ENCODE data around the gene IPO7. TPM values are rescaled to one million over a fixed set of nuclear protein-coding genes. Genes with fewer than 3 reads are reported as not detected.

The IPO7 gene
- total RNA-seq, 1 donor from 2014 or later: 64.8 TPM

GRCh38 chr11:9367551-9367950 is 16.9 kb upstream of the IPO7 start:
- intact Hi-C loops (cut with DNase I): no loop called here
- Histone ChIP-seq H3K4me3 (no peak overlapping the region), H3K36me3 (no peaks in the 10 kb centered on the region), H3K9me3 (no peaks in the 10 kb centered on the region), H3K27me3 (no peaks in the 10 kb centered on the region), H3K27ac (no peak overlapping the region), H3K4me1 (peaks cover 11% of the 10 kb centered on the region)
- no peak for DNase-seq (ENCODE audit: extremely low spot score in 2 of 2)
- no peak for TF ChIP-seq POLR2A (IDR thresholded peaks at IDR 0.05)
- no peak for TF ChIP-seq POLR2AphosphoS5 (IDR thresholded peaks at IDR 0.05; ENCODE audit: insufficient read depth in 1 of 2, low read depth in 1 of 2)
- TF ChIP-seq, protein P1, sequence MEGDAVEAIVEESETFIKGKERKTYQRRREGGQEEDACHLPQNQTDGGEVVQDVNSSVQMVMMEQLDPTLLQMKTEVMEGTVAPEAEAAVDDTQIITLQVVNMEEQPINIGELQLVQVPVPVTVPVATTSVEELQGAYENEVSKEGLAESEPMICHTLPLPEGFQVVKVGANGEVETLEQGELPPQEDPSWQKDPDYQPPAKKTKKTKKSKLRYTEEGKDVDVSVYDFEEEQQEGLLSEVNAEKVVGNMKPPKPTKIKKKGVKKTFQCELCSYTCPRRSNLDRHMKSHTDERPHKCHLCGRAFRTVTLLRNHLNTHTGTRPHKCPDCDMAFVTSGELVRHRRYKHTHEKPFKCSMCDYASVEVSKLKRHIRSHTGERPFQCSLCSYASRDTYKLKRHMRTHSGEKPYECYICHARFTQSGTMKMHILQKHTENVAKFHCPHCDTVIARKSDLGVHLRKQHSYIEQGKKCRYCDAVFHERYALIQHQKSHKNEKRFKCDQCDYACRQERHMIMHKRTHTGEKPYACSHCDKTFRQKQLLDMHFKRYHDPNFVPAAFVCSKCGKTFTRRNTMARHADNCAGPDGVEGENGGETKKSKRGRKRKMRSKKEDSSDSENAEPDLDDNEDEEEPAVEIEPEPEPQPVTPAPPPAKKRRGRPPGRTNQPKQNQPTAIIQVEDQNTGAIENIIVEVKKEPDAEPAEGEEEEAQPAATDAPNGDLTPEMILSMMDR (IDR thresholded peaks at IDR 0.05): no peak

GRCh38 chr11:9377036-9377435 is 7.4 kb upstream of the IPO7 start:
- no peak for DNase-seq (ENCODE audit: extremely low spot score in 2 of 2)
- Histone ChIP-seq H3K4me1 (no peaks in the 10 kb centered on the region), H3K27ac (no peak overlapping the region), H3K9me3 (no peaks in the 10 kb centered on the region), H3K36me3 (no peaks in the 10 kb centered on the region), H3K27me3 (no peaks in the 10 kb centered on the region), H3K4me3 (no peak overlapping the region)
- intact Hi-C loops (cut with DNase I): no loop called here
- TF ChIP-seq POLR2A (IDR thresholded peaks at IDR 0.05) (no peak), POLR2AphosphoS5 (IDR thresholded peaks at IDR 0.05; ENCODE audit: insufficient read depth in 1 of 2, low read depth in 1 of 2) (no peak)
- TF ChIP-seq, protein P1 (IDR thresholded peaks at IDR 0.05): no peak

DNA sequence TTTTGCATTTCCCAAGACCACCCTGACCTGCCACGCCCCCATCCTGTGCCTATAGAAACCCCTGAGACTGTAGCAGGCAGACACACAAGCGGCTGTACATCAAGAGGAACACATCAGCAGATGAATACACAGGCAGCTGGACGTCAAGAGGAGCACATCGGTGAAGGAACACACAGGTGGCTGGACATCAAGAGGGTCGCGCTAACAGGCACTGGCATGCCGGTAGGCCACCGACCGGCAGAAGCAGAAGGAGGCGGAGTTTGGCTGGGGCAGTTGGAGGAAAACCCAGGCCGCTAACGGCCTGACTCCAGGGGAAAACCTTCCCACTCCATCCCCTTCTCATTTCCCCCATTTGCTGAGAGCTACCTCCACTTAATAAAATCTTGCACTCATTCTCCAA is 5.4 kb upstream of the IPO7 start:
- Histone ChIP-seq H3K4me1 (no peaks in the 10 kb centered on the region), H3K36me3 (no peaks in the 10 kb centered on the region), H3K27me3 (no peaks in the 10 kb centered on the region), H3K9me3 (no peaks in the 10 kb centered on the region), H3K27ac (no peak overlapping the region), H3K4me3 (no peak overlapping the region)
- DNase-seq (ENCODE audit: extremely low spot score in 2 of 2): no peak
- intact Hi-C loops (cut with DNase I): no loop called here
- TF ChIP-seq POLR2AphosphoS5 (IDR thresholded peaks at IDR 0.05; ENCODE audit: insufficient read depth in 1 of 2, low read depth in 1 of 2) (no peak), POLR2A (IDR thresholded peaks at IDR 0.05) (no peak)
- TF ChIP-seq, protein P1 (IDR thresholded peaks at IDR 0.05): no peak

DNA sequence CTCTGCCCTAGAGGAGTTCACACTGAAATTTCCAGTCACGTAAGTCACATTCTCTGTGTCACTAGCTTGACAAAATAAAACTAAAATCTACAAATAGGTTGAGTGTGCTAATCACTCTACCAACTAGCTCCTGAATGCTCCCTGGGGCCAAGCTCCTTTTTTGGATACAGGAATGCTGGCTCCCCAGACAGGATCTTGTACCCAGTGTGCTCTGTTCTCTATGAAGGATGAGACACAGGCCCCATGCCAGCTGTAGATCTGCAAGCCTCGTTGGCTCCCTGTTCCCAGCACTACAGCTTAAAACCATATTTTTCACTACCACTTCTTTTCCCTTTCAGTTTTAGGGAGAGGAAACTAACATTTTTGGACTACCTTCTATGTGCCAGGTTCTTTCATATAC is 3.7 kb upstream of the IPO7 start:
- TF ChIP-seq, protein P1 (IDR thresholded peaks at IDR 0.05): no peak
- TF ChIP-seq POLR2AphosphoS5 (IDR thresholded peaks at IDR 0.05; ENCODE audit: insufficient read depth in 1 of 2, low read depth in 1 of 2) (no peak), POLR2A (IDR thresholded peaks at IDR 0.05) (no peak)
- H3K4me3 ChIP-seq: no peak overlapping the region
- no peak for DNase-seq (ENCODE audit: extremely low spot score in 2 of 2)
- intact Hi-C loops (cut with DNase I): loop anchor here (10.0 kb wide), 1 partner anchor 66 kb away; the partner anchor contains the start of gene TMEM41B
- no peaks in the 10 kb centered on the region for H3K36me3 ChIP-seq
- H3K9me3 ChIP-seq: no peaks in the 10 kb centered on the region
- peaks cover 7% of the 10 kb centered on the region for H3K4me1 ChIP-seq
- no peak overlapping the region for H3K27ac ChIP-seq
- no peaks in the 10 kb centered on the region for H3K27me3 ChIP-seq

DNA sequence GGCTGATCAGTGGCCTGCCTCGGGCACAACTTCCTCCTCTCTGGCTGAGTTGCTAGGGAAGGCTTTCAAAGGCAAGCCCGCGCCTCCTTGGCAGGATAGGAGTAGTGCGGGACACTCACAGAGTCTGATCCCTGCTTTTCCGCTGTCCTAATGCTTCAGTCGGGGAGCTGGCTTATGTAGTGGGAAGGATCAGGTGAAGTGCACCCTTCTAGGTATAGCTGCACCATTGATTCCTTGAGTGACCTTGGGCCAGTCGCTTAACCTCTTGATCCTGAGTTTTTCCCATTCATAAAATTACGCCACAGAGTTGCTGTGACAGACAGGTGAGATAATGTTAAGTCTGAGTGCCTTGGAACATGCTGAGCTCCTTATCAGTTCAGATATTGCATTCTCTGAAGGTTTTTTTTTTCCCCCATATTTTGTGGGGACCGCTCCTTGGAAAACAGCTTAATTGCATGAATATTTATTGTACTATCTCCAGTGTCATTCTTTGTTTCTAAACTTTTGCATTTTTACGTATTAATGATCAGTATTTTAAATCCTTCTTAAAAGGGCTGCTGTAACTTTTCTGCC is 961 bp downstream of the IPO7 start:
- Histone ChIP-seq H3K27me3 (no peaks in the 10 kb centered on the region), H3K4me1 (peaks cover 47% of the 10 kb centered on the region), H3K9me3 (no peaks in the 10 kb centered on the region), H3K27ac (peak overlapping the region; percentile 84), H3K36me3 (no peaks in the 10 kb centered on the region), H3K4me3 (peak overlapping the region; percentile 93 to 94)
- DNase-seq (ENCODE audit: extremely low spot score in 2 of 2): no peak
- intact Hi-C loops (cut with DNase I): loop anchor here (10.0 kb wide), 1 partner anchor 71 kb away; the partner anchor contains the start of gene TMEM41B
- no peak for TF ChIP-seq POLR2A (IDR thresholded peaks at IDR 0.05)
- no peak for TF ChIP-seq POLR2AphosphoS5 (IDR thresholded peaks at IDR 0.05; ENCODE audit: insufficient read depth in 1 of 2, low read depth in 1 of 2)
- TF ChIP-seq, protein P1 (IDR thresholded peaks at IDR 0.05): no peak

Data from vagina (tissue), 2 donors.